H1 (cell line): ENCODE measurements around the gene DLX2. TPM values are rescaled to one million over a fixed set of nuclear protein-coding genes. Genes with fewer than 3 reads are reported as not detected.

ENCODE experiments used
- CTCF ChIA-PET: fragments of 300-600 bp; sonication (Branson Sonifier 250); formaldehyde crosslinking; loops from one replicate; lab custom pipeline; 2021; ENCODE audit not compliant: partially characterized antibody; lab: Charles Lee
- POLR2A ChIA-PET: fragments of 300-600 bp; sonication (Branson Sonifier 250); formaldehyde crosslinking; loops from one replicate; lab custom pipeline; 2021; ENCODE audit warnings: inconsistent platforms; ENCODE audit not compliant: partially characterized antibody; lab: Charles Lee
- DNase-seq, 2 experiments: peaks; one replicate each; pipeline versions ENCODE4 v3.0.0 to v3.0.0-alpha.2; 2010 to 2022; ENCODE audit warnings: low spot score in 2 of 2, low read depth in 1 of 2, mixed read lengths in 1 of 2
- FAIRE-seq: peaks from 2 replicates; lab custom pipeline; 2011; peaks lifted over from hg19 to GRCh38; lab: Jason Lieb, UNC
- H2AFZ ChIP-seq: 2 replicates; pipeline ENCODE4 v1.8.1; 2012; ENCODE audit warnings: low read length, inconsistent platforms
- H2AK5ac ChIP-seq: 2 replicates; pipeline ENCODE4 v1.6.1; 2013; ENCODE audit warnings: low read depth, low read length
- H2BK120ac ChIP-seq: replicated peaks from 2 replicates; pipeline ENCODE3; 2013; ENCODE audit warnings: low read depth, low read length, inconsistent platforms
- H2BK12ac ChIP-seq: 2 replicates; pipeline ENCODE4 v1.6.1; 2013; ENCODE audit warnings: low read depth, low read length
- H2BK15ac ChIP-seq: 2 replicates; pipeline ENCODE4 v1.6.1; 2013; ENCODE audit warnings: low read length
- H2BK20ac ChIP-seq: 2 replicates; pipeline ENCODE4 v1.6.1; 2013; ENCODE audit warnings: low read length
- H2BK5ac ChIP-seq: 2 replicates; pipeline ENCODE4 v1.6.1; 2013; ENCODE audit warnings: low read depth, low read length
- H3K14ac ChIP-seq: 2 replicates; pipeline ENCODE4 v1.6.1; 2013; ENCODE audit warnings: inconsistent platforms; ENCODE audit not compliant: insufficient read length
- H3K18ac ChIP-seq: 2 replicates; pipeline ENCODE4 v1.6.1; 2013; ENCODE audit warnings: low read length; ENCODE audit errors: extremely low read depth
- H3K23ac ChIP-seq: 2 replicates; pipeline ENCODE4 v1.6.1; 2013; ENCODE audit warnings: inconsistent platforms; ENCODE audit not compliant: insufficient read length
- H3K23me2 ChIP-seq: 2 replicates; pipeline ENCODE4 v1.6.1; 2013; ENCODE audit warnings: low read depth, low read length
- H3K27ac ChIP-seq: 2 replicates; pipeline ENCODE4 v1.6.1; 2011; ENCODE audit warnings: low read depth, low read length, inconsistent platforms
- H3K27me3 ChIP-seq, 4 experiments: replicated peaks in 1 of 4; 1 replicate in 1 of 4; 2 replicates in 3 of 4; pipeline versions ENCODE4 v1.6.1 to v1.8.1; 2011 to 2013; ENCODE audit warnings: low read length in 3 of 4, mild to moderate bottlenecking in 3 of 4, inconsistent platforms in 2 of 4, mixed read lengths in 2 of 4, moderate library complexity in 1 of 4; ENCODE audit not compliant: control insufficient read depth in 3 of 4, insufficient read depth in 3 of 4; ENCODE audit errors: extremely low read depth in 1 of 4
- H3K36me3 ChIP-seq, 4 experiments: 2 replicates each; pipeline versions ENCODE4 v1.6.1 to v1.8.1; 2011 to 2013; ENCODE audit warnings: mild to moderate bottlenecking in 4 of 4, low read length in 3 of 4, moderate library complexity in 2 of 4, control low read depth in 1 of 4, inconsistent platforms in 1 of 4; ENCODE audit not compliant: insufficient read depth in 4 of 4, control insufficient read depth in 2 of 4
- H3K4ac ChIP-seq: replicated peaks from 2 replicates; pipeline ENCODE3; 2013; ENCODE audit warnings: low read length, low read depth, mixed read lengths, inconsistent platforms; ENCODE audit not compliant: insufficient read length
- H3K4me1 ChIP-seq, 4 experiments: replicated peaks in 1 of 4; 1 replicate in 1 of 4; 2 replicates in 3 of 4; pipeline versions ENCODE4 v1.6.1 to v1.8.1; 2011 to 2013; ENCODE audit warnings: low read length in 3 of 4, inconsistent platforms in 2 of 4, mixed read lengths in 1 of 4; ENCODE audit not compliant: insufficient read depth in 4 of 4, control insufficient read depth in 3 of 4
- H3K4me2 ChIP-seq, 2 experiments: 2 replicates each; pipeline versions ENCODE4 v1.6.1 to v1.8.1; 2011 to 2013; ENCODE audit warnings: low read depth in 2 of 2, low read length in 2 of 2, control low read depth in 1 of 2, inconsistent platforms in 1 of 2, mild to moderate bottlenecking in 1 of 2; ENCODE audit not compliant: insufficient read depth in 1 of 2
- H3K4me3 ChIP-seq, 4 experiments: fragments of 200-600, 300-600 bp in 1 of 4; sonication (generic), shearing (Covaris generic), sonication (Bioruptor Twin) in 1 of 4; 2 replicates each; pipeline versions ENCODE4 v1.5.1 to v1.8.1; 2011 to 2016; ENCODE audit warnings: low read length in 4 of 4, low read depth in 3 of 4, control low read depth in 2 of 4, inconsistent platforms in 2 of 4, mild to moderate bottlenecking in 2 of 4, mixed read lengths in 1 of 4, moderate library complexity in 1 of 4; ENCODE audit not compliant: insufficient read depth in 2 of 4; ENCODE audit errors: extremely low read depth in 1 of 4
- H3K56ac ChIP-seq: replicated peaks from 2 replicates; pipeline ENCODE3; 2013; ENCODE audit warnings: low read depth, mild to moderate bottlenecking, mixed read lengths, low read length, inconsistent platforms; ENCODE audit not compliant: insufficient read length
- H3K79me1 ChIP-seq: 2 replicates; pipeline ENCODE4 v1.6.1; 2013; ENCODE audit warnings: low read depth, low read length, control low read depth
- H3K79me2 ChIP-seq, 2 experiments: 2 replicates each; pipeline versions ENCODE4 v1.6.1 to v1.8.1; 2012 to 2013; ENCODE audit warnings: low read length in 2 of 2, mild to moderate bottlenecking in 2 of 2, inconsistent platforms in 1 of 2; ENCODE audit not compliant: insufficient read depth in 2 of 2, control insufficient read depth in 1 of 2
- H3K9ac ChIP-seq, 4 experiments: replicated peaks in 1 of 4; 1 replicate in 1 of 4; 2 replicates in 3 of 4; pipeline versions ENCODE4 v1.6.1 to v1.8.1; 2011 to 2013; ENCODE audit warnings: low read depth in 3 of 4, low read length in 3 of 4, control low read depth in 2 of 4, mild to moderate bottlenecking in 2 of 4, moderate library complexity in 2 of 4, inconsistent platforms in 1 of 4; ENCODE audit errors: extremely low read depth in 1 of 4
- H3K9me3 ChIP-seq, 2 experiments: 2 replicates each; pipeline versions ENCODE4 v1.6.1 to v1.8.1; 2012 to 2013; ENCODE audit warnings: mild to moderate bottlenecking in 2 of 2, moderate library complexity in 2 of 2, control low read depth in 1 of 2, inconsistent platforms in 1 of 2, low read depth in 1 of 2, low read length in 1 of 2, mixed read lengths in 1 of 2; ENCODE audit not compliant: insufficient read depth in 2 of 2
- H4K20me1 ChIP-seq, 2 experiments: replicated peaks in 1 of 2; 2 replicates each; pipeline versions ENCODE3 to v1.8.1; 2011 to 2013; ENCODE audit warnings: inconsistent platforms in 2 of 2, low read length in 2 of 2, mild to moderate bottlenecking in 1 of 2; ENCODE audit not compliant: insufficient read depth in 2 of 2, control insufficient read depth in 1 of 2
- H4K5ac ChIP-seq: 2 replicates; pipeline ENCODE4 v1.6.1; 2013; ENCODE audit warnings: low read length, low read depth, mixed read lengths, inconsistent platforms; ENCODE audit not compliant: insufficient read length
- H4K8ac ChIP-seq: 2 replicates; pipeline ENCODE4 v1.8.0; 2013; ENCODE audit warnings: mild to moderate bottlenecking, moderate library complexity, low read length, inconsistent platforms; ENCODE audit not compliant: insufficient read depth; ENCODE audit errors: extremely low read depth
- H4K91ac ChIP-seq: replicated peaks from 2 replicates; pipeline ENCODE3; 2013; ENCODE audit warnings: low read length, mixed read lengths, inconsistent platforms; ENCODE audit not compliant: insufficient read length
- CREB1 ChIP-seq: IDR thresholded peaks from 2 replicates; pipeline ENCODE4 v1.6.1; 2012; ENCODE audit warnings: inconsistent platforms
- HDAC6 ChIP-seq: IDR thresholded peaks from one replicate; pipeline ENCODE4 v1.7.1; 2012; ENCODE audit warnings: low read depth, mild to moderate bottlenecking, inconsistent platforms, low read length, moderate library complexity
- KDM5A ChIP-seq: fragments of 200-600 bp; IDR thresholded peaks from 2 replicates; pipeline ENCODE4 v1.7.1; 2012; ENCODE audit warnings: mild to moderate bottlenecking, low read length, inconsistent platforms, mixed read lengths
- POU5F1 ChIP-seq: IDR thresholded peaks from 2 replicates; pipeline ENCODE4 v1.6.1; 2011; ENCODE audit warnings: low read depth, mild to moderate bottlenecking, low read length, moderate library complexity
- SRF ChIP-seq: IDR thresholded peaks from 2 replicates; pipeline ENCODE4 v1.6.1; 2011; ENCODE audit warnings: mild to moderate bottlenecking, low read depth, low read length, moderate library complexity
- SUZ12 ChIP-seq: fragments of 200-600 bp; sonication (generic); IDR thresholded peaks from 2 replicates; pipeline ENCODE4 v1.6.1; 2012; ENCODE audit warnings: mild to moderate bottlenecking, inconsistent platforms, low read length, moderate library complexity, mixed read lengths
- ZNF274 ChIP-seq: IDR thresholded peaks from 2 replicates; pipeline ENCODE4 v1.7.0; 2012; ENCODE audit warnings: low read length, borderline replicate concordance; ENCODE audit errors: extremely low read depth
- WGBS, 2 experiments: shearing (Covaris generic) in 1 of 2; methylation state at CpG; one replicate each; pipeline versions ENCODE4 v1.1.6 to v1.1.7; 2013 to 2015; ENCODE audit warnings: low lambda C conversion rate in 2 of 2, mixed read lengths in 2 of 2, inconsistent platforms in 1 of 2, low coverage in 1 of 2, missing lambda C conversion rate in 1 of 2; ENCODE audit not compliant: insufficient replicate concordance in 2 of 2, insufficient coverage in 1 of 2, insufficient read length in 1 of 2; ENCODE audit errors: extremely low coverage in 1 of 2, missing lambda C conversion rate in 1 of 2; 5-methylcytosine and 5-hydroxymethylcytosine counted together
- polyA plus RNA-seq, 7 experiments: library from polyadenylated mRNA; depleted of rRNA in 3 of 7; stranded (reverse) in 5 of 7; unstranded in 2 of 7; fragments of >200 nt in 5 of 7; fragments of 200-250 nt in 2 of 7; gene quantifications; 1 replicate in 5 of 7; 2 replicates in 1 of 7; 4 replicates in 1 of 7; pipeline versions ENCODE4 v1.2.1 to v1.2.3, GENCODE V29; 2011 to 2013; ENCODE audit warnings: missing spikeins in 2 of 7, mixed read lengths in 2 of 7
- total RNA-seq: library from RNA; stranded (reverse); fragmentation: NEBNext Ultra II Directional; extraction: Animal tissue kit (Norgen Biotek cat#: 25700); gene quantifications from 2 replicates; pipeline ENCODE4 v1.2.1, GENCODE V29; 2021

The DLX2 gene
- total and polyA plus RNA-seq, 2 of the 8 experiments (the other 6 are each of a cell fraction or from before 2014, with no cell fraction given), result 0.45 TPM; not detected in 1

DNA sequence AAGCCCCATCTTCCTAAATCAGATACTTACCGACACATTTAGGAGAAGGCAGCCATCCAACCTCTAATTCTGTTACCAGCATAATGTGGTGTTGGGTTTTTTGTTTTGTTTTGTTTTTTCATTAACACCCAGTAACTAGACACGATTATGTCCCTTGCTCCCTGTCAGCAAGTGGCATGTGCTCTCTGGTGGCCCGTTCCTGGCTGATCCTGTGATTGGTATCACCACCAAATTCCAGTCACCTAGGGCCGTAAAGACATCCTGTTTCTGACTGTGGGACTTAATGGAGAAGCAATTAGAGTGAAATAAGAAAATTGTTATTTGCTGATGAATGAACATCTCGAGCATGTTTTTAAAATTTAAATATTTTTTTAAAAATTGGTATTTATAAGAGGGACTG lies 23.3 kb downstream of the DLX2 start:
- Histone ChIP-seq H3K56ac (no peak overlapping the region), H3K27ac (no peak overlapping the region), H3K23me2 (peaks cover under 1% of the 10 kb centered on the region; the same call in 1 of the 2 replicates), H3K4ac (no peak overlapping the region), H2BK12ac (no peak overlapping the region), H3K9ac (no peak overlapping the region), H3K79me1 (no peaks in the 10 kb centered on the region), H2AFZ (no peak overlapping the region), H4K8ac (no peak overlapping the region), H3K4me3 (no peak overlapping the region), H3K4me1 (peaks cover 2 to 25% (median 13%) of the 10 kb centered on the region in 4 experiments), H3K27me3 (peaks cover 60 to 68% (median 64%) of the 10 kb centered on the region in 4 experiments), H3K9me3 (no peaks in the 10 kb centered on the region), H3K14ac (no peak overlapping the region), H2AK5ac (no peak overlapping the region), H3K36me3 (no peaks in the 10 kb centered on the region), H3K4me2 (no peak overlapping the region; a peak in 1 of 4 replicates), H4K91ac (no peak overlapping the region), H3K23ac (no peak overlapping the region), H2BK120ac (no peak overlapping the region), H2BK20ac (no peak overlapping the region), H2BK15ac (no peak overlapping the region), H3K79me2 (no peaks in the 10 kb centered on the region), H2BK5ac (no peak overlapping the region), H4K20me1 (peaks cover 16 to 32% of the 10 kb centered on the region in 2 experiments), H3K18ac (no peak overlapping the region), H4K5ac (no peak overlapping the region)
- WGBS, 2 experiments, result 81 to 100% methylated on average over 1 to 5 of the region's 5 CpGs
- no peak for TF ChIP-seq SRF
- no peak for TF ChIP-seq POU5F1
- TF ChIP-seq CREB1, result no peak
- TF ChIP-seq SUZ12, result no peak
- TF ChIP-seq ZNF274, result no peak
- no peak for TF ChIP-seq HDAC6
- TF ChIP-seq KDM5A, result no peak
- CTCF ChIA-PET, result interaction anchor here (0.8 to 1.2 kb wide), 4 partner anchors 14 to 483 kb away, joined by 3 read pairs; no protein-coding TSS in a partner anchor
- POLR2A ChIA-PET, result interaction anchor here (0.6 to 0.9 kb wide), 2 partner anchors 67 to 573 kb away, joined by 3 read pairs; no protein-coding TSS in a partner anchor
- FAIRE-seq, result no peak
- DNase-seq, result no peak
